PFSK-1 (cell line): Measurements from ENCODE around the gene CEP97.

Experiments used
- FOXP2 ChIP-seq: optimal IDR thresholded peaks from 2 replicates; pipeline ENCODE3; 2011; ENCODE audit warnings: borderline replicate concordance, control low read depth, inconsistent platforms; ENCODE audit not compliant: insufficient read depth; ENCODE audit errors: extremely low read length, extremely low read depth
- POLR2AphosphoS5 ChIP-seq: IDR thresholded peaks from 2 replicates; pipeline ENCODE4 v1.6.1; 2012; ENCODE audit warnings: low read depth, mild to moderate bottlenecking, control low read depth, low read length, moderate library complexity
- SIN3A ChIP-seq: IDR thresholded peaks from 2 replicates; pipeline ENCODE4 v1.6.1; 2012; ENCODE audit warnings: mild to moderate bottlenecking, low read length, moderate library complexity, borderline replicate concordance; ENCODE audit not compliant: insufficient read depth
- TAF1 ChIP-seq: IDR thresholded peaks from 2 replicates; pipeline ENCODE4 v1.6.1; 2012; ENCODE audit warnings: low read length, control low read depth, borderline replicate concordance; ENCODE audit not compliant: insufficient read depth
- TF ChIP-seq, protein P1 (sequence below), 2 experiments: IDR thresholded peaks; 2 replicates each; pipeline versions ENCODE4 v1.6.1 to v1.8.0; 2011 to 2012; ENCODE audit warnings: low read depth in 2 of 2, low read length in 2 of 2, control low read depth in 1 of 2, inconsistent platforms in 1 of 2, mild to moderate bottlenecking in 1 of 2, moderate library complexity in 1 of 2; ENCODE audit not compliant: insufficient read depth in 1 of 2

The CEP97 gene

DNA sequence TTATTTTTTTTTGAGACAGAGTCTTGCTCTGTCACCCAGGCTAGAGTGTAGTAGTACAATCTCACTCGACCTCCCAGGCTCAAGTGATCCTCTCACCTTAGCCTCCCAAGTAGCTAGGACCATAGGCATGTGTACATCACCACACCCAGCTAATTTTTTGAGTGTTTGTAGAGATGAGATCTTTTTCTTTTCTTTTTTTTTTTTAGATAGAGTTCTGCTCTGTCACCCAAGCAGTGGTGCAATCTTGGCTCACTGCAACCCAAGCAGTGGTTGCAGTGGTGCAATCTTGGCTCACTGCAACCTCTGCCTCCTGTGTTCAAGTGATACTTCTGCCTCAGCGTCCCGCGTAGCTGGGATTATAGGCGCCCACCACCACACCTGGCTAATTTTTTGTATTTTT lies 5.2 kb downstream of the CEP97 start:
- TF ChIP-seq TAF1: no peak
- TF ChIP-seq, protein P1, sequence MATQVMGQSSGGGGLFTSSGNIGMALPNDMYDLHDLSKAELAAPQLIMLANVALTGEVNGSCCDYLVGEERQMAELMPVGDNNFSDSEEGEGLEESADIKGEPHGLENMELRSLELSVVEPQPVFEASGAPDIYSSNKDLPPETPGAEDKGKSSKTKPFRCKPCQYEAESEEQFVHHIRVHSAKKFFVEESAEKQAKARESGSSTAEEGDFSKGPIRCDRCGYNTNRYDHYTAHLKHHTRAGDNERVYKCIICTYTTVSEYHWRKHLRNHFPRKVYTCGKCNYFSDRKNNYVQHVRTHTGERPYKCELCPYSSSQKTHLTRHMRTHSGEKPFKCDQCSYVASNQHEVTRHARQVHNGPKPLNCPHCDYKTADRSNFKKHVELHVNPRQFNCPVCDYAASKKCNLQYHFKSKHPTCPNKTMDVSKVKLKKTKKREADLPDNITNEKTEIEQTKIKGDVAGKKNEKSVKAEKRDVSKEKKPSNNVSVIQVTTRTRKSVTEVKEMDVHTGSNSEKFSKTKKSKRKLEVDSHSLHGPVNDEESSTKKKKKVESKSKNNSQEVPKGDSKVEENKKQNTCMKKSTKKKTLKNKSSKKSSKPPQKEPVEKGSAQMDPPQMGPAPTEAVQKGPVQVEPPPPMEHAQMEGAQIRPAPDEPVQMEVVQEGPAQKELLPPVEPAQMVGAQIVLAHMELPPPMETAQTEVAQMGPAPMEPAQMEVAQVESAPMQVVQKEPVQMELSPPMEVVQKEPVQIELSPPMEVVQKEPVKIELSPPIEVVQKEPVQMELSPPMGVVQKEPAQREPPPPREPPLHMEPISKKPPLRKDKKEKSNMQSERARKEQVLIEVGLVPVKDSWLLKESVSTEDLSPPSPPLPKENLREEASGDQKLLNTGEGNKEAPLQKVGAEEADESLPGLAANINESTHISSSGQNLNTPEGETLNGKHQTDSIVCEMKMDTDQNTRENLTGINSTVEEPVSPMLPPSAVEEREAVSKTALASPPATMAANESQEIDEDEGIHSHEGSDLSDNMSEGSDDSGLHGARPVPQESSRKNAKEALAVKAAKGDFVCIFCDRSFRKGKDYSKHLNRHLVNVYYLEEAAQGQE (IDR thresholded peaks at IDR 0.05; ENCODE audit: insufficient read depth in 1 of 2, low read depth in 2 of 2, low read length in 2 of 2): no peak
- TF ChIP-seq POLR2AphosphoS5: no peak
- TF ChIP-seq FOXP2: no peak
- TF ChIP-seq SIN3A: no peak

DNA sequence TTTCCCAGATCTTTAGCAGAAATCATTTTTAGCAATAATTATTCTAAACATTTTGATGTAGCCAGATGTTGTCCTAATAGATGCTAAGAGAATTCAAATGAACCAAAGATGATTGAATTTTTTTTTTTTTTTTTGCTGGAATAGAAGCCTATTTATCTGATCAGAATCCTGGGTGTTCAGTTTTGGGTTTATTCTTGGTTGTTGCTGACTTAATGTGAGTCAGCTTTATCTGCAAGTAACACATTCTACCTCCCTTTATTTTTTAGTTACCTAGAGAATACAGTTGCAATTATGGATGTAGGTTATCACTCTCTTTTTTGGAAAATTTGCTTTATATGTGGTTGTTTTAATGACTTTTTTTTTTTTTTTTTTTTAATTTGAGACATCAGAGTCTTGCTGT lies 6.4 kb downstream of the CEP97 start:
- no peak for TF ChIP-seq SIN3A
- TF ChIP-seq FOXP2: no peak
- no peak for TF ChIP-seq POLR2AphosphoS5
- no peak for TF ChIP-seq TAF1
- TF ChIP-seq, protein P1 (IDR thresholded peaks at IDR 0.05; ENCODE audit: insufficient read depth in 1 of 2, low read depth in 2 of 2, low read length in 2 of 2): no peak

DNA sequence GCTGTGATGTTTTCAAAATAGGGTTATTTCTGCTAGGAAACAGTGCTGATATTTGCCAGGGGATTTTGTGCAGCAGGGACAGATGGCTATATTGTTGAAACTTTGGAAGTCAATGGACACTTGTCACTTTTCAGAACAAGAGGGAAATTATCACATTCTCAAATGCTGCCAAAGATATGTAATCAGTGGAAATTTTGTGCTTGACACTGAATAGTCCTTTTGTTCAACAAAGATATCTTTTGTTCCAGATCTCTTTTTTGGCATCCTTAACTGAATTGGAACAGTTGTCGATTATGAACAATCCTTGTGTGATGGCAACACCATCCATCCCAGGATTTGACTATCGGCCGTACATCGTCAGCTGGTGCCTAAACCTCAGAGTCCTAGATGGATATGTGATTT lies 7.8 kb downstream of the CEP97 start:
- TF ChIP-seq FOXP2 (no peak), POLR2AphosphoS5 (no peak), TAF1 (no peak), SIN3A (no peak)
- TF ChIP-seq, protein P1 (IDR thresholded peaks at IDR 0.05; ENCODE audit: insufficient read depth in 1 of 2, low read depth in 2 of 2, low read length in 2 of 2): no peak

DNA sequence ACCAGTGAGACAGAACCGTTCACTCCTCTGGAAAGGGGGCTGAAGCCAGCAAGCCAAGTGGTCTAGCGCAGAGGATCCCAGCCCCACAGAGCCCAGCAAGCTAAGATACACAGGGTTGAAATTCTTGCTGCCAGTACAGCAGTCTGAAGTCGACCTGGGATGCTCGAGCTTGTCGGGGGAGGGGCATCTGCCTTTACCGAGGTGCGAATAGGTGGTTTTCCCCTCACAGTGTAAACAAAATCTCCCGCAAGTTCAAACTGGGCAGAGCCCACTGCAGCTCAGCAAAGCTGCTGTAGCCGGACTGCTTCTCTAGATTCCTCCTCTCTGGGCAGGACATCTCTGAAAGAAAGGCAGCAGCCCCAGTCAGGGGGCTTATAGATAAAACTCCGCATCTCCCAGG lies 11.4 kb downstream of the CEP97 start:
- TF ChIP-seq SIN3A: no peak
- no peak for TF ChIP-seq FOXP2
- TF ChIP-seq, protein P1 (IDR thresholded peaks at IDR 0.05; ENCODE audit: insufficient read depth in 1 of 2, low read depth in 2 of 2, low read length in 2 of 2): no peak
- TF ChIP-seq POLR2AphosphoS5: no peak
- no peak for TF ChIP-seq TAF1

DNA sequence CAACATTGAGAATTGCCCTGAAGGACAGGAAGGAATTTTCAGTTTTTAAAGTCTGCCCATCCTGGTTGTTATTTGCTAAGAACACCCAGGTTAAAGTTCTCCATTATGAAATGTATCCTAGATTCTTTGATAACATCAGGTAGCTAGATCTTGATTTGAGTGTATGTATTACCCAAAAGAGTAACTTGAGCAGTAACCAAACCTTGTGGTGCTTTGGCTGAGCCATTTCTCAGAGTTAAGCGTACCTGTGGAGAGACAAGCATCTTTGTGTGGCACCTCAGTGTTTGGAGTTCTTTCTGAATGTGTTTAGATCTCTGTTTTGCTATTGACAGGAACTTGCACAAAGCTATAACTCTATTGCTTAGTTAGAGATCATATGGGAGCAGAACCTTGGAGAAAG lies 20.4 kb downstream of the CEP97 start:
- TF ChIP-seq, protein P1 (IDR thresholded peaks at IDR 0.05; ENCODE audit: insufficient read depth in 1 of 2, low read depth in 2 of 2, low read length in 2 of 2): no peak
- TF ChIP-seq POLR2AphosphoS5 (no peak), SIN3A (no peak), FOXP2 (no peak), TAF1 (no peak)
